Memory B cell (primary cell): ENCODE measurements around the gene CHST15.
A peak's percentile ranks its signal among the peaks of the same experiment; 100 is the strongest.
"Not testable (repeated sequence)": the region's sequence is repeated elsewhere in the genome, so short reads cannot be mapped to it uniquely, and the experiment has no call there.

Experiments
- ATAC-seq: fragments of 150-1000 bp; cut with Tn5 transposase; 2 replicates; pipeline ENCODE4 v1.10.0; 2021; ENCODE audit warnings: low read depth, mild to moderate bottlenecking, moderate library complexity
- DNase-seq, 2 donors: peaks; one replicate each; pipeline ENCODE4 v3.0.0; 2022; ENCODE audit warnings: low spot score in 2 of 2
- H3K27ac Mint-ChIP-seq: one replicate; pipeline ENCODE4 v1.8.0; 2022; ENCODE audit warnings: mild to moderate bottlenecking, moderate library complexity, mixed read lengths
- H3K27me3 Mint-ChIP-seq: one replicate; pipeline ENCODE4 v1.8.0; 2022; ENCODE audit warnings: mixed read lengths
- H3K36me3 Mint-ChIP-seq: one replicate; pipeline ENCODE4 v1.8.0; 2022; ENCODE audit warnings: mild to moderate bottlenecking, mixed read lengths
- H3K4me1 Mint-ChIP-seq: one replicate; pipeline ENCODE4 v1.8.0; 2022; ENCODE audit warnings: mixed read lengths
- H3K4me3 Mint-ChIP-seq: one replicate; pipeline ENCODE4 v1.8.0; 2022; ENCODE audit warnings: mild to moderate bottlenecking, moderate library complexity, mixed read lengths
- H3K9me3 Mint-ChIP-seq: one replicate; pipeline ENCODE4 v1.8.0; 2022; ENCODE audit warnings: mixed read lengths

Gene CHST15

GRCh38 chr10:124041675-124042445 lies 51.5 kb downstream of the CHST15 start:
- peaks cover 21% of the 10 kb centered on the region for H3K36me3 Mint-ChIP-seq
- peak overlapping the region; percentile 79 for H3K27ac Mint-ChIP-seq
- H3K4me3 Mint-ChIP-seq, result no peak overlapping the region
- H3K27me3 Mint-ChIP-seq, result no peaks in the 10 kb centered on the region
- H3K9me3 Mint-ChIP-seq, result no peaks in the 10 kb centered on the region
- DNase-seq, result no peak
- peaks cover 33% of the 10 kb centered on the region for H3K4me1 Mint-ChIP-seq
- ATAC-seq, result no peak

GRCh38 chr10:124040451-124041188 lies 52.8 kb downstream of the CHST15 start:
- no peak for DNase-seq
- peaks cover 20% of the 10 kb centered on the region for H3K36me3 Mint-ChIP-seq
- H3K4me3 Mint-ChIP-seq, result no peak overlapping the region
- H3K9me3 Mint-ChIP-seq, result no peaks in the 10 kb centered on the region
- H3K27me3 Mint-ChIP-seq, result no peaks in the 10 kb centered on the region
- no peak for ATAC-seq
- H3K27ac Mint-ChIP-seq, result no peak overlapping the region
- H3K4me1 Mint-ChIP-seq, result peaks cover 36% of the 10 kb centered on the region

- Mint-ChIP-seq H3K27ac (no peak overlapping the region), H3K4me1 (peaks cover 33% of the 10 kb centered on the region), H3K9me3 (no peaks in the 10 kb centered on the region), H3K27me3 (no peaks in the 10 kb centered on the region), H3K36me3 (peaks cover 16% of the 10 kb centered on the region), H3K4me3 (no peak overlapping the region)
- DNase-seq (no peak), ATAC-seq (no peak)
These were observed 53.9 kb downstream of the CHST15 start for GRCh38 chr10:124039483-124040013.

- no peak overlapping the region for H3K27ac Mint-ChIP-seq
- H3K4me3 Mint-ChIP-seq, result no peak overlapping the region
- peaks cover 24% of the 10 kb centered on the region for H3K4me1 Mint-ChIP-seq
- DNase-seq, result no peak
- no peaks in the 10 kb centered on the region for H3K9me3 Mint-ChIP-seq
- ATAC-seq, result no peak
- peaks cover 16% of the 10 kb centered on the region for H3K36me3 Mint-ChIP-seq
- H3K27me3 Mint-ChIP-seq, result no peaks in the 10 kb centered on the region
These were observed 55.6 kb downstream of the CHST15 start for GRCh38 chr10:124037784-124038183.

GRCh38 chr10:124037286-124037685 lies 56.1 kb downstream of the CHST15 start:
- H3K27me3 Mint-ChIP-seq, result no peaks in the 10 kb centered on the region
- H3K36me3 Mint-ChIP-seq, result peaks cover 16% of the 10 kb centered on the region
- no peak overlapping the region for H3K27ac Mint-ChIP-seq
- no peaks in the 10 kb centered on the region for H3K9me3 Mint-ChIP-seq
- no peak overlapping the region for H3K4me3 Mint-ChIP-seq
- H3K4me1 Mint-ChIP-seq, result peaks cover 19% of the 10 kb centered on the region
- ATAC-seq (no peak), DNase-seq (no peak)

- H3K4me1 Mint-ChIP-seq, result peaks cover 17% of the 10 kb centered on the region
- no peaks in the 10 kb centered on the region for H3K27me3 Mint-ChIP-seq
- no peak for ATAC-seq
- no peaks in the 10 kb centered on the region for H3K9me3 Mint-ChIP-seq
- DNase-seq, result no peak
- H3K36me3 Mint-ChIP-seq, result peaks cover 15% of the 10 kb centered on the region
- H3K27ac Mint-ChIP-seq, result peak overlapping the region; percentile 94
- H3K4me3 Mint-ChIP-seq, result no peak overlapping the region
These were observed 56.7 kb downstream of the CHST15 start for GRCh38 chr10:124036746-124037145.

GRCh38 chr10:124035928-124036558 lies 57.4 kb downstream of the CHST15 start:
- ATAC-seq, result peak; percentile 95
- no peaks in the 10 kb centered on the region for H3K9me3 Mint-ChIP-seq
- DNase-seq, result peak; percentile 73 to 78
- peaks cover 18% of the 10 kb centered on the region for H3K4me1 Mint-ChIP-seq
- H3K27ac Mint-ChIP-seq, result peak overlapping the region; percentile 94
- H3K36me3 Mint-ChIP-seq, result peaks cover 17% of the 10 kb centered on the region
- H3K27me3 Mint-ChIP-seq, result no peaks in the 10 kb centered on the region
- peak overlapping the region; percentile 82 for H3K4me3 Mint-ChIP-seq

- Mint-ChIP-seq H3K9me3 (no peaks in the 10 kb centered on the region), H3K4me3 (peak overlapping the region; percentile 82), H3K27me3 (no peaks in the 10 kb centered on the region), H3K36me3 (peaks cover 19% of the 10 kb centered on the region), H3K4me1 (peaks cover 19% of the 10 kb centered on the region), H3K27ac (peak overlapping the region; percentile 94)
- DNase-seq (no peak), ATAC-seq (no peak)
These were observed 58.0 kb downstream of the CHST15 start for GRCh38 chr10:124035306-124035927.

- not testable (repeated sequence) for H3K4me3 Mint-ChIP-seq, H3K27me3 Mint-ChIP-seq, H3K9me3 Mint-ChIP-seq, DNase-seq, ATAC-seq
- peaks cover 24% of the 10 kb centered on the region for H3K36me3 Mint-ChIP-seq
- H3K4me1 Mint-ChIP-seq, result peaks cover 19% of the 10 kb centered on the region
- peak overlapping the region; percentile 94 for H3K27ac Mint-ChIP-seq
These were observed 58.7 kb downstream of the CHST15 start for GRCh38 chr10:124034576-124035305.

- peaks cover 19% of the 10 kb centered on the region for H3K4me1 Mint-ChIP-seq
- DNase-seq, result no peak
- H3K36me3 Mint-ChIP-seq, result peaks cover 20% of the 10 kb centered on the region
- no peaks in the 10 kb centered on the region for H3K9me3 Mint-ChIP-seq
- no peak overlapping the region for H3K27ac Mint-ChIP-seq
- H3K27me3 Mint-ChIP-seq, result no peaks in the 10 kb centered on the region
- ATAC-seq, result no peak
- no peak overlapping the region for H3K4me3 Mint-ChIP-seq
These were observed 59.5 kb downstream of the CHST15 start for GRCh38 chr10:124033887-124034218.

GRCh38 chr10:124032971-124033886 lies 60.2 kb downstream of the CHST15 start:
- Mint-ChIP-seq H3K4me1 (peaks cover 19% of the 10 kb centered on the region), H3K9me3 (no peaks in the 10 kb centered on the region), H3K36me3 (peaks cover 22% of the 10 kb centered on the region), H3K27ac (peak overlapping the region; percentile 50), H3K4me3 (no peak overlapping the region), H3K27me3 (no peaks in the 10 kb centered on the region)
- ATAC-seq (no peak), DNase-seq (no peak)

- no peak for ATAC-seq
- H3K4me1 Mint-ChIP-seq, result peaks cover 19% of the 10 kb centered on the region
- H3K36me3 Mint-ChIP-seq, result peaks cover 24% of the 10 kb centered on the region
- H3K9me3 Mint-ChIP-seq, result no peaks in the 10 kb centered on the region
- H3K27ac Mint-ChIP-seq, result no peak overlapping the region
- H3K4me3 Mint-ChIP-seq, result no peak overlapping the region
- H3K27me3 Mint-ChIP-seq, result no peaks in the 10 kb centered on the region
- DNase-seq, result no peak
These were observed 61.1 kb downstream of the CHST15 start for GRCh38 chr10:124032087-124032935.
